ENCODE measurements around the gene SLC9A8.

DNA sequence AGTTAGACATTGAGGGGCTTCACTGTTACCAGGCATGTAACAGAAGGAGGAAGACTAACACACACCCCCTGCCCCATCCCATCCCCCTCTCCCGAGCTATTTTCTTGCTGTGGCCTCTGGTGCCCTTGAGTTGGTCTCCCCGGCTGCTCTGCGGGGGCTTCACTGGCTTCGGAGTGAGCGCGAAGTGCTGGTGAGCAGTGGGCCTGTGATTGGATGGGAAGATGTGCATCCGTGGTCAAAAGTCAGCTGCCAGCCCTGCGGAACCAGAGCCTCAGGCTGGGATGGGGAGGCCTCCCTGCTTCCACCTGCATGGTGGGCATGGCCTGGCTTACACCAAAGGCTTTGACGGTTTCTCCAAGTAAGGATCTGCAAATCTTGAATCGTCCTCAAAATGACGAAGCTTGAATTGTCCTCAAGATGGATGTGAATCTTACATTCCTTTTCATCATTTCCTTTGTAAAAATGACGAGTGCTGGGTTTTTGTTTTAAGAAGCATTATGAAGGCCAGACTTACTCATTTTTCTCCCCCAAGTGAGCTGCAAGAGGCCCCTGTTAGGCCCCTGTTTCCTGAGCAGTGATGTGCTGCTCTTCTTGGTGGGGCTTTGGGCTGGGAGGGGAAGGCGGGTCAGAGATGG lies 79.0 kb downstream of the SLC9A8 start:
- TF ChIP-seq, protein P1, sequence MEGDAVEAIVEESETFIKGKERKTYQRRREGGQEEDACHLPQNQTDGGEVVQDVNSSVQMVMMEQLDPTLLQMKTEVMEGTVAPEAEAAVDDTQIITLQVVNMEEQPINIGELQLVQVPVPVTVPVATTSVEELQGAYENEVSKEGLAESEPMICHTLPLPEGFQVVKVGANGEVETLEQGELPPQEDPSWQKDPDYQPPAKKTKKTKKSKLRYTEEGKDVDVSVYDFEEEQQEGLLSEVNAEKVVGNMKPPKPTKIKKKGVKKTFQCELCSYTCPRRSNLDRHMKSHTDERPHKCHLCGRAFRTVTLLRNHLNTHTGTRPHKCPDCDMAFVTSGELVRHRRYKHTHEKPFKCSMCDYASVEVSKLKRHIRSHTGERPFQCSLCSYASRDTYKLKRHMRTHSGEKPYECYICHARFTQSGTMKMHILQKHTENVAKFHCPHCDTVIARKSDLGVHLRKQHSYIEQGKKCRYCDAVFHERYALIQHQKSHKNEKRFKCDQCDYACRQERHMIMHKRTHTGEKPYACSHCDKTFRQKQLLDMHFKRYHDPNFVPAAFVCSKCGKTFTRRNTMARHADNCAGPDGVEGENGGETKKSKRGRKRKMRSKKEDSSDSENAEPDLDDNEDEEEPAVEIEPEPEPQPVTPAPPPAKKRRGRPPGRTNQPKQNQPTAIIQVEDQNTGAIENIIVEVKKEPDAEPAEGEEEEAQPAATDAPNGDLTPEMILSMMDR (IDR thresholded peaks at IDR 0.05): no peak
- TF ChIP-seq ZFX (IDR thresholded peaks at IDR 0.05; ENCODE audit: borderline replicate concordance): no peak
